ENCODE measurements around the gene TNS2.

DNA sequence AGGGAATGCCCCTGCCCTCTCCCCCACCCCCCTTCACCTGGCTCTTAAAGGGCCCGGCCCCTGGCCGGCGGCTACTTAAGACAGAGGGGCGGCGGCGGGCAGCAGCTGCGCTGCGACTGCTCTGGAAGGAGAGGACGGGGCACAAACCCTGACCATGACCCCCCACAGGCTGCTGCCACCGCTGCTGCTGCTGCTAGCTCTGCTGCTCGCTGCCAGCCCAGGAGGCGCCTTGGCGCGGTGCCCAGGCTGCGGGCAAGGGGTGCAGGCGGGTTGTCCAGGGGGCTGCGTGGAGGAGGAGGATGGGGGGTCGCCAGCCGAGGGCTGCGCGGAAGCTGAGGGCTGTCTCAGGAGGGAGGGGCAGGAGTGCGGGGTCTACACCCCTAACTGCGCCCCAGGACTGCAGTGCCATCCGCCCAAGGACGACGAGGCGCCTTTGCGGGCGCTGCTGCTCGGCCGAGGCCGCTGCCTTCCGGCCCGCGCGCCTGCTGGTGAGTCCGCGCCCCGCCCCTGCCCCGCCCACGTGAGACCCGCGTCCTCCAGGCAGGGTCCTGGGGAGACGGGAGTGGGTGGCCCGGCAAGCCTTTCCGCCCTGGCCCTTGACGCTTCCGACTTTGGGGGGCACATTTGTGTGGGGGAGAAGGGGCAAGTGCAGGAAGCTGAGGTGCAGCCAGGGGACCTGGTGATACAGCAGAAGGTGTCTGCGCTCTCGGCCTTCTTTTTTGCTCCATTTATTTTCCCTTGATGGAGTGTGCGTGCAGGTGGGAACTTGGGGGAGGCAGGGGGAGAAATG, 47.9 kb downstream of the TNS2 start, which contains the start of gene IGFBP6:
- TF ChIP-seq POLR2A (IDR thresholded peaks at IDR 0.05) (peak; percentile 43 to 70), EP300 (IDR thresholded peaks at IDR 0.05) (no peak)
- TF ChIP-seq, protein P1, sequence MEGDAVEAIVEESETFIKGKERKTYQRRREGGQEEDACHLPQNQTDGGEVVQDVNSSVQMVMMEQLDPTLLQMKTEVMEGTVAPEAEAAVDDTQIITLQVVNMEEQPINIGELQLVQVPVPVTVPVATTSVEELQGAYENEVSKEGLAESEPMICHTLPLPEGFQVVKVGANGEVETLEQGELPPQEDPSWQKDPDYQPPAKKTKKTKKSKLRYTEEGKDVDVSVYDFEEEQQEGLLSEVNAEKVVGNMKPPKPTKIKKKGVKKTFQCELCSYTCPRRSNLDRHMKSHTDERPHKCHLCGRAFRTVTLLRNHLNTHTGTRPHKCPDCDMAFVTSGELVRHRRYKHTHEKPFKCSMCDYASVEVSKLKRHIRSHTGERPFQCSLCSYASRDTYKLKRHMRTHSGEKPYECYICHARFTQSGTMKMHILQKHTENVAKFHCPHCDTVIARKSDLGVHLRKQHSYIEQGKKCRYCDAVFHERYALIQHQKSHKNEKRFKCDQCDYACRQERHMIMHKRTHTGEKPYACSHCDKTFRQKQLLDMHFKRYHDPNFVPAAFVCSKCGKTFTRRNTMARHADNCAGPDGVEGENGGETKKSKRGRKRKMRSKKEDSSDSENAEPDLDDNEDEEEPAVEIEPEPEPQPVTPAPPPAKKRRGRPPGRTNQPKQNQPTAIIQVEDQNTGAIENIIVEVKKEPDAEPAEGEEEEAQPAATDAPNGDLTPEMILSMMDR (IDR thresholded peaks at IDR 0.05), result peak in 3 of 4 experiments; percentile 45 to 55 (median 54)
